OCI-LY3 (cell line): ENCODE data around the gene WNT11.

Experiments
- CTCF ChIP-seq: fragments of 200-600, 300-600 bp; sonication (generic); IDR thresholded peaks from 2 replicates; pipeline ENCODE4 v1.5.1; 2014; ENCODE audit warnings: antibody characterized with exemption, low read length, low read depth
- EZH2phosphoT487 ChIP-seq: fragments of 200-600 bp; shearing (Covaris generic); IDR thresholded peaks from 2 replicates; pipeline ENCODE4 v1.6.1; 2018; ENCODE audit warnings: antibody characterized with exemption, mixed run types, low read depth

- TF ChIP-seq CTCF (no peak), EZH2phosphoT487 (no peak)
Observed at GRCh38 chr11:76173663-76174062, 32.6 kb downstream of the WNT11 start.
